Gastroesophageal sphincter (tissue), 3 donors: ENCODE data around the gene CELSR1.

Experiments used
- EP300 ChIP-seq: sonication (generic); formaldehyde crosslinking; IDR thresholded peaks from one replicate; pipeline ENCODE4 v1.6.1; 2017; ENCODE audit warnings: antibody characterized with exemption, mild to moderate bottlenecking
- POLR2A ChIP-seq, 2 donors: fragments of 450-650 bp; IDR thresholded peaks; one replicate each; pipeline ENCODE4 v1.6.1; 2017; ENCODE audit warnings: antibody characterized with exemption in 2 of 2, mild to moderate bottlenecking in 2 of 2, moderate library complexity in 1 of 2
- POLR2AphosphoS5 ChIP-seq: sonication (generic); formaldehyde crosslinking; IDR thresholded peaks from one replicate; pipeline ENCODE4 v1.6.1; 2017; ENCODE audit warnings: antibody characterized with exemption
- TF ChIP-seq, protein P1 (sequence below), 4 experiments: fragments of 200-600 bp in 2 of 4; fragments of 450-650 bp in 2 of 4; sonication (generic) in 1 of 4; IDR thresholded peaks; one replicate each; pipeline ENCODE4 v1.5.1; 2017 to 2019; ENCODE audit warnings: antibody characterized with exemption in 4 of 4, mild to moderate bottlenecking in 2 of 4, moderate library complexity in 2 of 4

DNA sequence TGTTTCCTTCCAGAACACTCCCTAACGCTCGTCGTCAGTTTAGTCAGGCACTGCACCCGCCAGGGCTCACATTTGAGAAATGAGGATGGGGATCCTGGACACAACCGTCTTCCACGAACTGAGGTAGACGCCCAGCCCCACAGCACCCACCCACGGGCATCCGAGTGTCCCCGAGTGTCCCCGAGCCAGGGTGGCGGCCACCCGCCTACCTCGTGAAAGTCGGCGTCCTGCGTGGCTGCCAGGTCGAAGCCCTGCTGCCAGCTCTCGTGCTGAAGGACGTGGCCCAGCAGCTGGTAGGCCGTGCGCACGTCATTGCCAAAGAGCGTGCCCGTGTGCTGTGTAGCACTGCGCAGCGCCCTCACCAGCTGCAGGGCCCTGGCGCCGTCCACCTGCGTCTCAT lies 148.3 kb downstream of the CELSR1 start:
- TF ChIP-seq POLR2AphosphoS5: no peak
- TF ChIP-seq EP300: no peak
- no peak for TF ChIP-seq POLR2A (IDR thresholded peaks at IDR 0.05)
- TF ChIP-seq, protein P1, sequence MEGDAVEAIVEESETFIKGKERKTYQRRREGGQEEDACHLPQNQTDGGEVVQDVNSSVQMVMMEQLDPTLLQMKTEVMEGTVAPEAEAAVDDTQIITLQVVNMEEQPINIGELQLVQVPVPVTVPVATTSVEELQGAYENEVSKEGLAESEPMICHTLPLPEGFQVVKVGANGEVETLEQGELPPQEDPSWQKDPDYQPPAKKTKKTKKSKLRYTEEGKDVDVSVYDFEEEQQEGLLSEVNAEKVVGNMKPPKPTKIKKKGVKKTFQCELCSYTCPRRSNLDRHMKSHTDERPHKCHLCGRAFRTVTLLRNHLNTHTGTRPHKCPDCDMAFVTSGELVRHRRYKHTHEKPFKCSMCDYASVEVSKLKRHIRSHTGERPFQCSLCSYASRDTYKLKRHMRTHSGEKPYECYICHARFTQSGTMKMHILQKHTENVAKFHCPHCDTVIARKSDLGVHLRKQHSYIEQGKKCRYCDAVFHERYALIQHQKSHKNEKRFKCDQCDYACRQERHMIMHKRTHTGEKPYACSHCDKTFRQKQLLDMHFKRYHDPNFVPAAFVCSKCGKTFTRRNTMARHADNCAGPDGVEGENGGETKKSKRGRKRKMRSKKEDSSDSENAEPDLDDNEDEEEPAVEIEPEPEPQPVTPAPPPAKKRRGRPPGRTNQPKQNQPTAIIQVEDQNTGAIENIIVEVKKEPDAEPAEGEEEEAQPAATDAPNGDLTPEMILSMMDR (IDR thresholded peaks at IDR 0.05): no peak
